Testis (tissue), 3 donors: Measurements from ENCODE around the gene CCR6. TPM values are rescaled to one million over a fixed set of nuclear protein-coding genes. Genes with fewer than 3 reads are reported as not detected.

Experiments used
- DNase-seq: peaks from one replicate; pipeline ENCODE4 v3.0.0-alpha.2; 2019
- H3K27ac ChIP-seq, 2 donors: fragments of 200-600 bp; sonication (generic); one replicate each; pipeline ENCODE4 v1.5.1; 2019
- H3K27me3 ChIP-seq: fragments of 200-600 bp; sonication (generic); one replicate; pipeline ENCODE4 v1.5.1; 2019
- H3K36me3 ChIP-seq: fragments of 200-600 bp; sonication (generic); one replicate; pipeline ENCODE4 v1.5.1; 2017; ENCODE audit warnings: low read depth; ENCODE audit errors: missing control alignments
- H3K4me1 ChIP-seq: fragments of 200-600 bp; sonication (generic); one replicate; pipeline ENCODE4 v1.5.1; 2019
- H3K4me3 ChIP-seq, 2 donors: fragments of 200-600 bp; sonication (generic); one replicate each; pipeline ENCODE4 v1.5.1; 2017 to 2019
- H3K9me3 ChIP-seq: fragments of 200-600 bp; sonication (generic); one replicate; pipeline ENCODE4 v1.5.1; 2017
- CTCF ChIP-seq, 3 experiments: fragments of 450-650 bp in 2 of 3; fragments of 200-600 bp in 1 of 3; sonication (generic) in 1 of 3; IDR thresholded peaks; one replicate each; pipeline ENCODE4 v1.5.1; 2016 to 2019; ENCODE audit warnings: antibody characterized with exemption in 3 of 3, mild to moderate bottlenecking in 2 of 3, moderate library complexity in 1 of 3
- POLR2A ChIP-seq: fragments of 450-650 bp; IDR thresholded peaks from one replicate; pipeline ENCODE4 v1.6.1; 2017; ENCODE audit warnings: antibody characterized with exemption, mild to moderate bottlenecking, moderate library complexity
- WGBS, 2 donors: methylation state at CpG; one replicate each; pipeline ENCODE4 v1.1.5; 2018; 5-methylcytosine and 5-hydroxymethylcytosine counted together
- intact Hi-C: fragments of 100-400 bp; cut with DNase I; formaldehyde crosslinking; loops from one replicate; pipeline ENCODE4 v1.15.1; 2023; ENCODE audit warnings: low total_unique reads
- polyA plus RNA-seq: library from polyadenylated mRNA; stranded (reverse); fragments of 350-450 nt; fragmentation: Illumina TruSeq; extraction: RNeasy Lipid Tissue Mini Kit (QIAGEN cat#74804); gene quantifications from one replicate; pipeline ENCODE4 v1.2.3, GENCODE V29; 2014; ENCODE audit warnings: low read depth, low replicate concordance; ENCODE audit not compliant: insufficient read depth
- total RNA-seq, 2 donors: library from RNA; depleted of rRNA; stranded (reverse); fragments of >200 nt; gene quantifications; one replicate each; pipeline ENCODE4 v1.2.3, GENCODE V29; 2016

The CCR6 gene
- total and polyA plus RNA-seq, 3 donors from 2014 or later, result 0.87 to 5.3 TPM; not detected in 1

- no peak for TF ChIP-seq CTCF (IDR thresholded peaks at IDR 0.05)
- TF ChIP-seq POLR2A, result no peak
- H3K27ac ChIP-seq, result no peak overlapping the region
- no peaks in the 10 kb centered on the region for H3K36me3 ChIP-seq
- intact Hi-C loops, result loop anchor here (10.0 kb wide), 1 partner anchor 374 kb away; no protein-coding TSS in a partner anchor
- no peaks in the 10 kb centered on the region for H3K27me3 ChIP-seq
- H3K4me3 ChIP-seq, result no peak overlapping the region
- no peak for DNase-seq
- WGBS, 2 donors, result 88 to 93% methylated on average over 5 of the region's 5 CpGs
- H3K9me3 ChIP-seq, result no peaks in the 10 kb centered on the region
- no peaks in the 10 kb centered on the region for H3K4me1 ChIP-seq
Observed at GRCh38 chr6:167148997-167149396, 26.1 kb downstream of the CCR6 start.

GRCh38 chr6:167150941-167151549 is 28.1 kb downstream of the CCR6 start:
- H3K4me3 ChIP-seq, result no peak overlapping the region
- intact Hi-C loops, result no loop called here
- DNase-seq, result no peak
- TF ChIP-seq POLR2A (no peak), CTCF (IDR thresholded peaks at IDR 0.05) (no peak)
- H3K36me3 ChIP-seq, result no peaks in the 10 kb centered on the region
- H3K27ac ChIP-seq, result no peak overlapping the region
- 92% methylated on average over 6 of the region's 6 CpGs for WGBS, 2 donors
- H3K9me3 ChIP-seq, result no peaks in the 10 kb centered on the region
- H3K4me1 ChIP-seq, result no peaks in the 10 kb centered on the region
- H3K27me3 ChIP-seq, result no peaks in the 10 kb centered on the region

- Histone ChIP-seq H3K4me3 (no peak overlapping the region), H3K36me3 (no peaks in the 10 kb centered on the region), H3K4me1 (no peaks in the 10 kb centered on the region), H3K27me3 (no peaks in the 10 kb centered on the region), H3K27ac (no peak overlapping the region), H3K9me3 (no peaks in the 10 kb centered on the region)
- WGBS, 2 donors, result 94 to 97% methylated on average over 7 of the region's 7 CpGs
- TF ChIP-seq POLR2A (no peak), CTCF (IDR thresholded peaks at IDR 0.05) (no peak)
- DNase-seq, result no peak
- intact Hi-C loops, result no loop called here
Observed at GRCh38 chr6:167151648-167152047, 28.8 kb downstream of the CCR6 start.

- intact Hi-C loops, result no loop called here
- TF ChIP-seq CTCF (IDR thresholded peaks at IDR 0.05) (no peak), POLR2A (no peak)
- WGBS, 2 donors, result 83 to 87% methylated on average over 9 of the region's 9 CpGs
- no peaks in the 10 kb centered on the region for H3K4me1 ChIP-seq
- H3K36me3 ChIP-seq, result no peaks in the 10 kb centered on the region
- no peaks in the 10 kb centered on the region for H3K27me3 ChIP-seq
- no peaks in the 10 kb centered on the region for H3K9me3 ChIP-seq
- H3K4me3 ChIP-seq, result no peak overlapping the region
- no peak for DNase-seq
- H3K27ac ChIP-seq, result no peak overlapping the region
Observed at GRCh38 chr6:167152862-167153261, 30.0 kb downstream of the CCR6 start.

GRCh38 chr6:167153521-167153959 is 30.6 kb downstream of the CCR6 start:
- DNase-seq, result no peak
- Histone ChIP-seq H3K4me1 (no peaks in the 10 kb centered on the region), H3K36me3 (no peaks in the 10 kb centered on the region), H3K27me3 (no peaks in the 10 kb centered on the region), H3K9me3 (no peaks in the 10 kb centered on the region), H3K4me3 (no peak overlapping the region), H3K27ac (no peak overlapping the region)
- 81 to 83% methylated on average over 13 of the region's 13 CpGs for WGBS, 2 donors
- intact Hi-C loops, result no loop called here
- TF ChIP-seq POLR2A (no peak), CTCF (IDR thresholded peaks at IDR 0.05) (no peak)
